GM18867 (cell line): ENCODE results near the gene PGR.

Source experiments
- ATAC-seq: cut with Tn5 transposase; IDR thresholded peaks from one replicate; pipeline ENCODE4 v1.9.1; 2021; ENCODE audit warnings: mild to moderate bottlenecking, moderate library complexity; ENCODE audit not compliant: unreplicated experiment

Gene PGR

GRCh38 chr11:101129203-101129943 is at the start of gene PGR:
PGR (minus strand) TSS chr11:101129813; CDS start chr11:101129070, 743 bp downstream.
- ATAC-seq: no peak

DNA sequence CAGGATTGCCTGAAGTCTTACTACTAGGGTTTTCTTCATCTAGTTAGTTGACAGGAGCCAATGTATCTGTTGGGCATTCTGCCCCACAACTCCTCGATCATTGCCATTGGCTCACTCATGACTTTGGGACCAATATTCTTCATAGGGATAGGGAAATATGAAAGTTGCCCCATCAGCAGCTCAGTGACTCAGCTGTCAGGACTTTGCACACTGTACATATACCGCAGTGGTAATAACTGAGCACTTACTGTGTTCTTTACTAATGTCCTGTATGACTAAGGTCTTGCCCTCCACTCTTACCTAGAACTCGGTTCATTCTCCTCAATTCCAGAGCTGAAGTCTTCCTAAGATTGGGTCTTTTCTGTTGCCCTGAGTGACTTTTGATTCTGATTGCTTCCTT is 46.8 kb upstream of the PGR start:
- ATAC-seq: no peak

DNA sequence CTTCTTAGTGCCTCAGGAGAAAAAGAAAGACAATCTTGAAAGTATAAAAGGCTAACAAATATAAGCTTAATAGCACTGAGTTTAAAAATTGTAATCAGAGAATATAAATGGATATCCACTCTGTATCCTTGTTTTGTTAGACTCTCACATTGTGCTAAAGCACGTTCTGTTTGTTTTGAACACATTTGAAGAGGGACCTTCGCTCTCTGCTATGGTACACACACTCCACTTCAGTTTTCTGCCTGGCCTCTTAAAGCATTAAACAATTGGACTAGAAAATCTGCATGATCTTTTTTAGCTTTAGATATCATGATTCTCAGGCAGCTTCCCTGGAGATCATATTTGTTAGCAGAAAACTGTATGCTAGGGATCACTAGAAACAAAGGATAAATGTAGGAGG is 40.3 kb upstream of the PGR start:
- no peak for ATAC-seq

- no peak for ATAC-seq
Measured at GRCh38 chr11:101166038-101166437, 36.4 kb upstream of the PGR start.

DNA sequence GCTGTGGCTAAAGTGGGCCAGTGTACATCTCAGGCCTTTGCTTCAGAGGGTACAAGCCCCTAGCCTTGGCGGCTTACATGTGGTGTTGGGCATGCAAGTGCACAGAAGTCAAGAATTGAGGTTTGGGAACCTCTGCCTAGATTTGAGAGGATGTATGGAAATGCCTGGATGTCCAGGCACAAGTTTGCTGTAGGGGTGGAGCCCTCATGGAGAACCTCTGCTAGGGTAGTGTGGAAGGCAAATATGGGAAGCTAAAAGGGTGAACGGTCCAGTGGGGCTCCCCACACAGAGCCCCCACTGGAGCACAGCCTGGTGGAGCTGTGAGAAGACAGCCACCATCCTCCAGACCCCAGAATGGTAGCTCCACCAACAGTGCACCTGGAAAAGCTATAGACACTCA is 28.5 kb upstream of the PGR start:
- no peak for ATAC-seq

DNA sequence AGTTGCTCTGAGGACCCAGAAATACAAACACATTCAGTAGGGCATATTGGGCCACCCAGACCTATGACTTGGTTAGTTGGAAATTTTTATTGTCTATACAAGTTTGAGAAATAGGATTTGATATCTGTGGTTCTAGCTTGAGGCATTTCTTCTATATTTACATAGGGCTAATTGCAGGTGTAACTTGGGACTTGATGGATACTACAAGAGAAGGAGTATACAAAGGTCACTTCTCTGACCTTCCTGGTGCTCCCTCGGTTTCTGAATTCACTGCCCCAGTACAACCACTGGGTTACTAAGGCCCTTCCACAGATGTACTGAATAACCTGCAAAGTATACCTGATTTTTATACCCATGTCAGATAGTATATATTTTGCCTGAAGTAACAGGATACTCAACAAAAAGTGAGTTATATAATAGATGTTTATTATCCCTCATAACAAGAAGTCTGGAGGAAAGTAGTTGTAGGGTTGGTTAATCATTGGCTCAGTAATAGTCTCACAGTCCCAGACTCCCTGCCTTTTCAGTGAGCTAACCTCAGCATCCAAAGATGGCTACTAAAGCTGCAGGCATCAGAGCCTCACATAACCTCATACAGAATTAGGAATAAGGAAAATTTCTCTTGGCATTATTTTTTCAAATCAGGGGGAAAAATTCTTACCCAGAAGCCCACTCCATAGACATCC is 8.8 kb upstream of the PGR start:
- no peak for ATAC-seq

GRCh38 chr11:101133190-101133589 is 3.6 kb upstream of the PGR start:
- no peak for ATAC-seq

DNA sequence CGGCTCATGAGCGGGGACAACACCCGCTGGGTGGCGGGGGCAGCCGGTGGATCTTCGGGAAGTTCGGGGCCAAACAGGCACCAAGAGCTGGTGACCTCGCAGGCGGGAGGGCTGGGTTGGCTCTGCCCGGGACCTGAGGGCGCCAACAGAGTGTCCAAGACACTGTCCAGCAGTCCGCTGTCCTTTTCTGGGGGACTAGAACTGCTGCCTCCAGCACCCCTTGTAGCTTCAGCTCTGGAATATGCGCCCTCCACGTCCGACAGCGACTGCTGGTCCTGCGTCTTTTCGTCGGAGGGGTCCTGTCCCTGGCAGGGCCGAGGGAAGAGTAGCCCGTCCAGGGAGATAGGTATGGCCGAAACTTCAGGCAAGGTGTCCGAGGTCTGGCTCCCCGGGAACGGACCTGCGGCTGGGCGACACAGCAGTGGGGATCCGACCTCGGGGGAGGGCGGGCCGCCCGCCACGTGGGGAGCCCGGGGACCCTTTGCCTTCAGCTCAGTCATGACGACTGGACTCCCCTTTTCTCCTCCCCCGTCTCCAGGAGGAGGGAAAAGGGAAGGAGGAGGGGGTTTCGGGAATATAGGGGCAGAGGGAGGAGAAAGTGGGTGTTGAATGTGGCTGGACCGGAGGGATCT is 926 bp downstream of the PGR start:
- ATAC-seq: no peak

DNA sequence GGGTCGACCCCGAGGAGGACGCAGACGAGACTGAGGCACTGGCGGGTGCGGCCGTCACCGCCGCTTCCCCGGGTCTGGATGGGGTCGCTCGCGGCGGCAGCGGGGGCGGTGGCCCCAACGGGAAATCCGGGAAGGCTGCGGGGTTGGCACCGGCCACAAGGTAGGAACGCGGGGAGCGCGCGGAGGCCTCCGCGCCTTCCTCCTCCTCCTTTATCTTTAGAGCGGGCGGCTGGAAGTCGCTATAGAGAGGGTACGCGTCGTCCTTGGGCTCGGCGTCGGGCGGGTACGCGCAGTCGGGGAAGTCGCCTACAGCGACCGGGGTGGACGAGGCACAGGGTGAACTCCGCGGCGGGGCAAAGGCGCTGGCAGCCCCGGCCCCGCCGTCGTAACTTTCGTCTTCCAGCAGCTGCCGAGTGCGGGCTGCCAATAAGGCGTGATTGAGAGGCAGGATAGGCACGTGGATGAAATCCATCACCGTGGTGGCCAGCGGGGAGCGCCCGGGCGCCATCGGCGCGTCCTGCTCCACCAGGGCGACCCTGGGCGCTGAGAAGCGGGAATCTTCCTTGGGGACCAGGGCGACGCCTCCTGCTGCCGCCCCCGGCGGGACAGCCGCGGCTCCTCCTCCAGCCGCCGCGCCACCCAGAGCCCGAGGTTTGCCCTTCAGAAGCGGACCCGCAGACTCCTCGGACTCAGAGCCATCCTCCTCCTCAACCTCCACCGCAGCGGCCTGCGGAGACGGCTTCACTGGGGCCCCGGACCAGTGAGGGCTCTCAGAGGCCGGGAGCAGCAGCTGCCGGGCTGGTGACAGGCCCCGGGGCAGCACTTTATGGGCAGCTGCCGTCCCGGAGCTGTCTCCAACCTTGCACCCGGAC is 1.7 kb downstream of the PGR start:
- ATAC-seq: no peak

DNA sequence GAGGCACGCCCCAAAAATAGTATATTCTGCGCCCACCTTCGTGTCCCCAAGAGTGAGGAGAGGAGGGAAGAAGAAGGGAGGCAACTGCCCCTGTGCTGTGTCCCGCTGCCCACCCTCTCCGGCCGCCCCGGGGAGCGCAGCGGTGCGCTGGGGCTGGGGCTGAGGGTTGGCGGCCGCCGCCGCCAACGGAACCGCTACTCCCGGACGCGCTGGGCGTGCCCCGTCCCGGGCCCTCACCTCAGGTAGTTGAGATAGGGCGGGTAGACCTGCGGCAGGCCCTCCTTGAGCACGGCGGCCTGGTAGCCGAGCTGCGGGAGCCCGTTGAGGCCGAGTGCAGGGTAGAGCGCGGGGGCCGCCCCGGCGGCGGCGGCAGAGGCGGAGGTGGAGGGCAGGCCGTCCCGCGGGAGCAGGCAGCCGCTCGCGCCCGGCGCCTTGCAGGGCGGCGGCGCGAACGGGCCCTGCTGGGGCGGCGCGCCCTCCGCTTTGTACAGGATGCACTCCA is 2.4 kb downstream of the PGR start:
- no peak for ATAC-seq

- no peak for ATAC-seq
Measured at GRCh38 chr11:101126551-101127196, 2.9 kb downstream of the PGR start.

GRCh38 chr11:101115671-101116160 is 13.9 kb downstream of the PGR start:
- no peak for ATAC-seq

GRCh38 chr11:101113540-101113939 is 16.1 kb downstream of the PGR start:
- no peak for ATAC-seq

DNA sequence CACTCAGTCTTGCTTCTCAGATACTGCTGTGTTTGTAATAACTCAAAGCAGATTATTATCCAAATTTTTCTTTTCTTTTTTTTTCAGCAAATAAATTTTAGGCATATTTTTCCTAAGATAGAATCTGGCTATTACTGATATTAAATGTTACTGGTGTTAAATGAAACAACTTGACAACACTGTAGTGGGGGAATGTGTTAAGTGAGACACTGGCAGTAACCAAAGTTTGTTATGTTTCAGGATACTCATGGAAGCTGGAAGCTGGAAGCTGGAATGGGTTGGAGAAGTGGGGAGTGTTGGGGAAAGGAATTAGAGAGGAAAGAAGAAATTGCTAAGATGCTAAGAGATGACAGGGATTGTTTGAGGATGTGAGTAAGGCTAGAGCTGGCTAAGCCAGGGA is 24.9 kb downstream of the PGR start:
- ATAC-seq: no peak

GRCh38 chr11:101103433-101103832 is 26.2 kb downstream of the PGR start:
- ATAC-seq: no peak

DNA sequence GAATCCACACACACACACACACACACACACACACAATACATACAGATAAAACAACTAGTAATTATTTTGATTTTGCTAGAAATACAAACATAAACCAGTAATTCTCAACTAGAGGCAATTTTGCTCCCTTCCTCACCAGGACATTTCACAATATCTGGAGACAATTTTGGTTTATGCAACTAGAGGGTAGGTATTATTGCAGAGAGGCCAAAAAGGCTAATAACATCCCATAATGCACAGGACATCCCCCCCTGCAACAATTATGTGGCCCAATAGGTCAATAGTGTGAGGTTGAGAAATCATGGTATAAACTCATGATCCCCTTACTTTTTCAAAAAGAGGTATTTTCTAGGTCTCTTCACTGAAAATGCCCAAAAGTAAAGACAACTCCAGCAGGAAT is 29.0 kb downstream of the PGR start:
- no peak for ATAC-seq

GRCh38 chr11:101096036-101096704 is 33.4 kb downstream of the PGR start:
- ATAC-seq: no peak

- no peak for ATAC-seq
Measured at GRCh38 chr11:101091781-101092180, 37.8 kb downstream of the PGR start.

DNA sequence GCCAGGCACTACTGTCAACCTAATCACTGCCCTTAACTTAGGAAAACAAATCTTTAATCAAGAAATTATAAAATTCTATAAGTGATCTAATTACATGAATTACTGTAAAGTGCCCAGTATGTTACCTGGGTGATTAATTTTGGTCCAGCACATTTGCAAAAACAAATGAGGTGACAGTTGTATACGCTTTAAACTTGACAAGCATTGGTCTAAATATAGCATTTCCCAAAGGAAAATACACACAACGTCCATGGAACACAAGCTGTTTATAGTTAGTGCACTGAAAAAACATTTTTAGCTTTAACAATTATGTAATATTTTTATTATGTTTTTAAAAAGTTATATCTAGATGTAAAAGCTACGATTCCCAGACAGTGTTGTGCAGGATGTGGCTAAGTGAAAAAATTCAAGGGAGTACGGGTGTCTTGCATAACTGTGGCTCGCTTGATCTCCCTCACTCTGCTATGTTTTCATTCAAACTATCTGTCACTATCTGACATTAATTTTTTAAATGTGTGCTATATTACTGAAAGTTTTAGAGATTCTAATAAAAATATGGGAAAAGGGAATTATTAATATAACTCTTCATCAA is 38.8 kb downstream of the PGR start:
- ATAC-seq: no peak
